Activated naive CD4-positive, alpha-beta T cell treated with anti-CD3 and anti-CD28 coated beads for 36 hours (primary cell): ENCODE data around the gene PTPRN2. TPM values are rescaled to one million over a fixed set of nuclear protein-coding genes. Genes with fewer than 3 reads are reported as not detected.

Experiments used
- CTCF ChIA-PET: fragments of 350-600 bp; sonication (Branson Sonifier 250); formaldehyde crosslinking; loops from one replicate; lab custom pipeline; 2021; ENCODE audit warnings: antibody characterized with exemption; lab: Charles Lee
- DNase-seq: peaks from one replicate; pipeline ENCODE4 v3.0.0-alpha.2; 2020
- H3K27ac Mint-ChIP-seq: one replicate; pipeline ENCODE4 v1.8.0; 2021; ENCODE audit warnings: mild to moderate bottlenecking, mixed read lengths
- H3K27me3 Mint-ChIP-seq: one replicate; pipeline ENCODE4 v1.8.0; 2021; ENCODE audit warnings: low read depth, mixed read lengths
- H3K36me3 Mint-ChIP-seq: one replicate; pipeline ENCODE4 v1.8.0; 2021; ENCODE audit warnings: low read depth, mixed read lengths
- H3K4me1 Mint-ChIP-seq: one replicate; pipeline ENCODE4 v1.8.0; 2021; ENCODE audit warnings: low read depth, mixed read lengths
- H3K4me3 Mint-ChIP-seq: one replicate; pipeline ENCODE4 v1.8.0; 2021; ENCODE audit warnings: mild to moderate bottlenecking, moderate library complexity, mixed read lengths
- H3K9me3 Mint-ChIP-seq: one replicate; pipeline ENCODE4 v1.8.0; 2021; ENCODE audit warnings: mixed read lengths
- intact Hi-C: fragments of 100-400 bp; cut with micrococcal nuclease; formaldehyde crosslinking; loops from one replicate; pipeline ENCODE4 v1.15.1; 2023
- total RNA-seq, 2 experiments: library from RNA; stranded (reverse); gene quantifications; one replicate each; pipeline ENCODE4 v1.2.3, GENCODE V29; 2021

PTPRN2 gene
- total RNA-seq, 2 experiments from 2014 or later = 0.54 to 0.62 TPM

GRCh38 chr7:157745721-157746709 is 841.6 kb downstream of the PTPRN2 start:
- Mint-ChIP-seq H3K27me3 (no peaks in the 10 kb centered on the region), H3K36me3 (no peaks in the 10 kb centered on the region), H3K9me3 (no peaks in the 10 kb centered on the region), H3K4me1 (no peaks in the 10 kb centered on the region), H3K27ac (no peak overlapping the region), H3K4me3 (no peak overlapping the region)
- DNase-seq = no peak
- intact Hi-C loops = no loop called here
- CTCF ChIA-PET = no interaction called here

- Mint-ChIP-seq H3K36me3 (no peaks in the 10 kb centered on the region), H3K4me1 (no peaks in the 10 kb centered on the region), H3K27me3 (no peaks in the 10 kb centered on the region), H3K27ac (no peak overlapping the region), H3K4me3 (no peak overlapping the region), H3K9me3 (no peaks in the 10 kb centered on the region)
- CTCF ChIA-PET = no interaction called here
- intact Hi-C loops = no loop called here
- DNase-seq = no peak
These were observed 842.6 kb downstream of the PTPRN2 start for GRCh38 chr7:157744786-157745601.

- Mint-ChIP-seq H3K27ac (no peak overlapping the region), H3K9me3 (no peaks in the 10 kb centered on the region), H3K36me3 (no peaks in the 10 kb centered on the region), H3K4me1 (no peaks in the 10 kb centered on the region), H3K27me3 (no peaks in the 10 kb centered on the region), H3K4me3 (no peak overlapping the region)
- intact Hi-C loops = no loop called here
- CTCF ChIA-PET = no interaction called here
- no peak for DNase-seq
These were observed 843.7 kb downstream of the PTPRN2 start for GRCh38 chr7:157743781-157744525.

- Mint-ChIP-seq H3K36me3 (no peaks in the 10 kb centered on the region), H3K27ac (no peak overlapping the region), H3K4me3 (no peak overlapping the region), H3K27me3 (peaks cover 3% of the 10 kb centered on the region), H3K4me1 (peaks cover 2% of the 10 kb centered on the region), H3K9me3 (no peaks in the 10 kb centered on the region)
- CTCF ChIA-PET = no interaction called here
- no peak for DNase-seq
- intact Hi-C loops = no loop called here
These were observed 847.3 kb downstream of the PTPRN2 start for GRCh38 chr7:157740251-157740798.

- Mint-ChIP-seq H3K4me3 (no peak overlapping the region), H3K9me3 (no peaks in the 10 kb centered on the region), H3K27me3 (peaks cover 3% of the 10 kb centered on the region), H3K4me1 (peaks cover 2% of the 10 kb centered on the region), H3K36me3 (no peaks in the 10 kb centered on the region), H3K27ac (no peak overlapping the region)
- DNase-seq = no peak
- CTCF ChIA-PET = no interaction called here
- intact Hi-C loops = no loop called here
These were observed 848.0 kb downstream of the PTPRN2 start for GRCh38 chr7:157739650-157740049.

GRCh38 chr7:157739031-157739430 is 848.6 kb downstream of the PTPRN2 start:
- no peak for DNase-seq
- Mint-ChIP-seq H3K36me3 (no peaks in the 10 kb centered on the region), H3K27me3 (peaks cover 3% of the 10 kb centered on the region), H3K9me3 (no peaks in the 10 kb centered on the region), H3K4me3 (no peak overlapping the region), H3K27ac (no peak overlapping the region), H3K4me1 (peaks cover 2% of the 10 kb centered on the region)
- intact Hi-C loops = no loop called here
- CTCF ChIA-PET = no interaction called here

GRCh38 chr7:157738066-157738460 is 849.6 kb downstream of the PTPRN2 start:
- Mint-ChIP-seq H3K4me3 (no peak overlapping the region), H3K27ac (peak overlapping the region; percentile 40), H3K9me3 (no peaks in the 10 kb centered on the region), H3K36me3 (no peaks in the 10 kb centered on the region), H3K4me1 (peaks cover 2% of the 10 kb centered on the region), H3K27me3 (peaks cover 3% of the 10 kb centered on the region)
- no peak for DNase-seq
- intact Hi-C loops = no loop called here
- CTCF ChIA-PET = no interaction called here

GRCh38 chr7:157737151-157738065 is 850.2 kb downstream of the PTPRN2 start:
- intact Hi-C loops = no loop called here
- H3K27me3 Mint-ChIP-seq = peaks cover 3% of the 10 kb centered on the region
- CTCF ChIA-PET = no interaction called here
- peaks cover 2% of the 10 kb centered on the region for H3K4me1 Mint-ChIP-seq
- no peak overlapping the region for H3K4me3 Mint-ChIP-seq
- no peaks in the 10 kb centered on the region for H3K9me3 Mint-ChIP-seq
- H3K36me3 Mint-ChIP-seq = no peaks in the 10 kb centered on the region
- no peak overlapping the region for H3K27ac Mint-ChIP-seq
- DNase-seq = no peak

GRCh38 chr7:157736341-157736740 is 851.3 kb downstream of the PTPRN2 start:
- no peak for DNase-seq
- Mint-ChIP-seq H3K4me3 (no peak overlapping the region), H3K9me3 (no peaks in the 10 kb centered on the region), H3K27me3 (peaks cover 3% of the 10 kb centered on the region), H3K27ac (no peak overlapping the region), H3K36me3 (no peaks in the 10 kb centered on the region), H3K4me1 (peaks cover 2% of the 10 kb centered on the region)
- CTCF ChIA-PET = no interaction called here
- intact Hi-C loops = no loop called here

GRCh38 chr7:157735826-157736225 is 851.8 kb downstream of the PTPRN2 start:
- Mint-ChIP-seq H3K4me3 (no peak overlapping the region), H3K36me3 (no peaks in the 10 kb centered on the region), H3K27ac (no peak overlapping the region), H3K9me3 (no peaks in the 10 kb centered on the region), H3K27me3 (peaks cover 3% of the 10 kb centered on the region), H3K4me1 (peaks cover 2% of the 10 kb centered on the region)
- CTCF ChIA-PET = no interaction called here
- intact Hi-C loops = no loop called here
- no peak for DNase-seq
